NCI-H2196 (cell line): ENCODE results near the gene PIF1.
A peak's percentile ranks its signal among the peaks of the same experiment; 100 is the strongest.
"Not testable (repeated sequence)": the region's sequence is repeated elsewhere in the genome, so short reads cannot be mapped to it uniquely, and the experiment has no call there.

Source experiments
- DNase-seq: peaks from one replicate; lab custom pipeline; 2025; ENCODE audit not compliant: unreplicated experiment; lab: John Stamatoyannopoulos, UW

PIF1 gene

GRCh38 chr15:64810497-64811326 lies 14.7 kb downstream of the PIF1 start:
- DNase-seq, result no peak

GRCh38 chr15:64809649-64810496 lies 15.6 kb downstream of the PIF1 start:
- DNase-seq, result peak; percentile 57

- no peak for DNase-seq
Observed at GRCh38 chr15:64808785-64809453, 16.5 kb downstream of the PIF1 start.

GRCh38 chr15:64807751-64808222 lies 17.7 kb downstream of the PIF1 start:
- no peak for DNase-seq

GRCh38 chr15:64807051-64807749 lies 18.2 kb downstream of the PIF1 start:
- no peak for DNase-seq

- DNase-seq, result no peak
Observed at GRCh38 chr15:64806509-64806908, 18.9 kb downstream of the PIF1 start.

- DNase-seq, result no peak
Observed at GRCh38 chr15:64804619-64805018, 20.8 kb downstream of the PIF1 start.

GRCh38 chr15:64803526-64803925 lies 21.9 kb downstream of the PIF1 start:
- no peak for DNase-seq

GRCh38 chr15:64800476-64800875 lies 25.0 kb downstream of the PIF1 start:
- DNase-seq, result no peak

GRCh38 chr15:64798905-64799304 lies 26.5 kb downstream of the PIF1 start:
- not testable (repeated sequence) for DNase-seq

- not testable (repeated sequence) for DNase-seq
Observed at GRCh38 chr15:64795921-64796320, 29.5 kb downstream of the PIF1 start.

- DNase-seq, result not testable (repeated sequence)
Observed at GRCh38 chr15:64795299-64795698, 30.1 kb downstream of the PIF1 start.

- DNase-seq, result no peak
Observed at GRCh38 chr15:64792282-64792681, 33.2 kb downstream of the PIF1 start.

GRCh38 chr15:64791401-64791800 lies 34.0 kb downstream of the PIF1 start:
- DNase-seq, result no peak

GRCh38 chr15:64783796-64784195 lies 41.7 kb downstream of the PIF1 start:
- no peak for DNase-seq

- DNase-seq, result no peak
Observed at GRCh38 chr15:64782751-64783150, 42.7 kb downstream of the PIF1 start.

- no peak for DNase-seq
Observed at GRCh38 chr15:64781299-64781698, 44.1 kb downstream of the PIF1 start.

- no peak for DNase-seq
Observed at GRCh38 chr15:64780600-64781156, 44.8 kb downstream of the PIF1 start.

GRCh38 chr15:64779630-64780029 lies 45.8 kb downstream of the PIF1 start:
- no peak for DNase-seq

GRCh38 chr15:64779024-64779423 lies 46.4 kb downstream of the PIF1 start:
- DNase-seq, result no peak
